HG03097 (cell line): ENCODE results near the gene FMNL3.
A peak's percentile ranks its signal among the peaks of the same experiment; 100 is the strongest.
"Not testable (repeated sequence)": the region's sequence is repeated elsewhere in the genome, so short reads cannot be mapped to it uniquely, and the experiment has no call there.

Experiments used
- ATAC-seq: cut with Tn5 transposase; IDR thresholded peaks from one replicate; pipeline ENCODE4 v1.9.1; 2021; ENCODE audit not compliant: unreplicated experiment, low FRiP score

FMNL3 gene

DNA sequence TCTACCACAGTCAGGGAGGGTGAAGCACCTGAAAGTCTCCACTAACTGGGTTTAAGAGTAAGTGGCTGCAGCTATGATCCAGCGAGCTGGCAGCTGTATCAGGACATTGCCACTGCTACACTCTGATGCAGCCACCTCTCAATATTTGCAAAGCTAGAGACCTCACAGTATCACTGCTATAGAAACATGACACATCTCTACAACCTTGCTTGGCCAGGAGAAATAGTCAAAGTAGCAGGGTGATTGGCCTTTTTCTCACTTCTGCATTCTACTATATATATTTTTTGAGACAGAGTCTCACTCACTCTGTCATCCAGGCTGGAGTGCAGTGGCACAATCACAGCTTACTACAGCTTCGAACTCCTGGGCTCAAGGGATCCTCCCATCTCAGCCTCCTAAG lies 9.3 kb upstream of the FMNL3 start:
- ATAC-seq, result no peak

DNA sequence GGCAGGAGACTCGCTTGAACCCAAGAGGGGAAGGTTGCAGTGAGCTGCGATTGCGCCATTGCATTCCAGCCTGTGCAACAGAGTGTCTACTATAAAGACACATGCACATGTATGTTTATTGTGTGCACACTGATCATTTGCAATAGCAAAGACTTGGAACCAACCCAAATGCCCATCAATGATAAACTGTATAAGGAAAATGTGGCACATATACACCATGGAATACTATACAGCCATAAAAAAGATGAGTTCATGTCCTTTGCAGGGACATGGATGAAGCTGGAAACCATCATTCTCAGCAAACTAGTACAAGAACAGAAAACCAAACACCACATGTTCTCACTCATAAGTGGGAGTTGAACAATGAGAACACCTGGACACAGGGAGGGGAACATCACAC lies 6.7 kb upstream of the FMNL3 start:
- not testable (repeated sequence) for ATAC-seq

DNA sequence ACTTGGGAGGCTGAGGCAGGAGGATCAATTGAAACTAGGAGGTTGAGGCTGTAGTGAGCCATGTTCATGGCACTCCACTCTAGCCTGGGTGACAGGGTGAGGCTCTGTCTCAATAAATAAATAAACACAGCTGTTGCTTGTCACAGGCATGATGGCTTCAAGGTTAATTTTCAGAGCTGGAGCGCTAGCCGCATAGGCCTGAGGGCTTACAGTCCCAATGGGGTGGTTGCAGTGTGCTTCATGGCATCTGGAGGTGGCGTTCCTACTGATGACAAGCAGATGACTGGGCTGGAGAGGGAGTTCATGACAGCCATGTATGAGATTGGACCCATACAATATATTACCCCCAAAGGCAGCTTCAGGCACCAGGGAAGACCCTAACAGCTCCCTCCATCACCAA lies 1.6 kb upstream of the FMNL3 start:
- no peak for ATAC-seq

DNA sequence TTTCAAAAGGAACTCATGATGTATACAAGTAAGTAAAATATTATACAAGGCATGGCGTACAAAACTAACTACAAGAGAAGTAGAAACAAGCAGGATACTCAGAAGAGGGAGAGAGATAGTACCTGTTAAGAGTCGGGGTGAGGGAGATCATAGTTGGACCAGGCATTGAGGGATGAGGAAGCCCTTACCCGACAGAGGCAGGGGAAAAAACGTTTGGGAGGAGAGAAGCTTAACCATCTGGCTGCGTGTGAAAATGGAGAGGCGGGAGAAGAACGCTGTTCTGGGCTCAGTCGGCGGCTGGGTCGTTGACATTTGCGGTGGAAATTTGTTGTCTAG lies 575 bp upstream of the FMNL3 start:
- no peak for ATAC-seq

DNA sequence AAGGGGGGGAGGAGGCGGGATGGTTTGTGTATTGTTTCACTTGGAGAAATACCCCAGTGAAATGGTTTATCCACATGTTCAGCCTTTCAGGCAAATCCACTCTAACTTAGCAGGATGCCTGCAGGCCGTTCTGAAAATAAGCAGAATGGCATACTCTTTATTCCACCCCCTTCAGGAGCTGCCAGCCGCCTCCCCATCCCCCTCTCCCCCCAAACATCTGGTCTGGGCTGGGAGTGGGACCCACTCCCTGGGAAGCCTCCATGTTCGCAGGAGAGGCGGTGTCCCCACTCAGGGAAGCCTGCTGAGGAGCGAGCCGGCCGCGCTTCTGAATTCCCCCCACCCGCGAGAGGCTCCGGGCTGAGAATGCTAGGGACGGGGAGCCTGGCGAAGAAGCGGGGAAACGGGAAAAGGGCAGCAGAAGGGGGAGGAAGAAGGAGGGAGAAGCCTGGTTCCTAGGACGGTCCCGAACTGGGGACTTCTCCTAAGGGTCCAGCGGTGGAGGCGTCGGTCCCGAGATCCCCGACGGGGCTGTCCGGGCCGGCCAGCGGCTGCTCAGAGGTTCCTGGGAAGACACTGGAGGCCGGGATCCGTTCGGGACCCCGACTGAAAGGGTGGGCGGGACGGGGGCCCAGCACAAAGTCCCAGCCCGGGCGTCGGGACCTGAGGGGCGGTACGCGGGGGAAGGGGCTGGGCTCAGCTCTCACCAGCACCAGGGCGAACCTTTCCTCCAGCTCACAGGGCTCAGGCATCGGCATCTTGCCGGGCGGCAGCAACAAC lies 666 bp downstream of the FMNL3 start:
- peak; percentile 20 for ATAC-seq

DNA sequence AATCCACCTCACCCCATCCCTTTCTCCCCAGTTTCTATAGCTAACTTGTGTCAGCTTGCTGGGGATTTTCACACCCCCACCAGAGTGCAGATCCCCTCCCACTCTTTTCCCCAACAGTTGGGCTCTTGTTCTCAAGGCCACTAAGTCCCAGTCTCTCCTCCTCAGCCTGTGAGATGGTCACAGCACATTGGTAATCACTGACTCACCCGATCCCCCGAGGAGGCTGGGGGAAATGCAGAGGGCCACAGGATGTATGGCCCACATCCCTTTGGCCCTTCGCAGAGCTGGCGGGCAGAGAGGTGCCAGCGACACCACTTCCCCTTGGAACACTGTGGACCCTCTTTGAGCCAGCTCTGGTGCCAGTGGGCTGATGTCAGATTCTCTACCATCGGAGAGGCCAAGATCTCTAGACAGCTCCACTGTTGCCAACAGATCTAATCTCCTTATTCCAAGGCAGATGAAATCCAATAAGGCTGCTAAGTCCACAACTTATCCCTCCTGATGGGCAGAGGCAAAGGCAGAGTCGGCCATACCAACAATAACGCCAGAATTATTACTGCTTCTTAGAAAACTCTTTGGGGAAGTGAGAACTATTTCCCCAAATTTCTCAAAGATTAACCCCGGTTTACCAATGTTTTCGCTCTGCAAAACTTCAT lies 1.6 kb downstream of the FMNL3 start:
- ATAC-seq, result no peak

DNA sequence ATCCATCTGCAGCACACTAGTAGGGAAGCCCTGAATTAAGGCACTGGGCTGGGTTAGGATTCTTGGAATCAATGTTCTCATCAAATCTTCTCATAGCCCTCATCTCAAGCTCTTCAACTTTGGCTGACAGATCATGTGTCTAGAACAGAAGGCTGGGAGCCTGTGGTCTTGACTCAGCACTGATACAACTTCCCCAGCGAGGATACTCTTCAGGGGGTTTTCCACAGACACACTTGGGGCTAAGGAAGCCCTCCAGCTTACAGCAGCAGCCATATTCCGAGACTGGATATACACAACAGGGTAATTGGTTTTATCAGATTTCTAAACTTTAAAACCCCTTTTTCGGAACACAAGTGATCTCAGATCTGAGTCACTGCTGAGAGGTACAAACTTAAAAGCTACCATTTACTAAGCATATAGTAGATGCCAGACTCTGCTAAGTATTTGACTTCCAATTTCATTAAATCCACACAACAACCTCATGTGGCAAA lies 3.5 kb downstream of the FMNL3 start:
- no peak for ATAC-seq

DNA sequence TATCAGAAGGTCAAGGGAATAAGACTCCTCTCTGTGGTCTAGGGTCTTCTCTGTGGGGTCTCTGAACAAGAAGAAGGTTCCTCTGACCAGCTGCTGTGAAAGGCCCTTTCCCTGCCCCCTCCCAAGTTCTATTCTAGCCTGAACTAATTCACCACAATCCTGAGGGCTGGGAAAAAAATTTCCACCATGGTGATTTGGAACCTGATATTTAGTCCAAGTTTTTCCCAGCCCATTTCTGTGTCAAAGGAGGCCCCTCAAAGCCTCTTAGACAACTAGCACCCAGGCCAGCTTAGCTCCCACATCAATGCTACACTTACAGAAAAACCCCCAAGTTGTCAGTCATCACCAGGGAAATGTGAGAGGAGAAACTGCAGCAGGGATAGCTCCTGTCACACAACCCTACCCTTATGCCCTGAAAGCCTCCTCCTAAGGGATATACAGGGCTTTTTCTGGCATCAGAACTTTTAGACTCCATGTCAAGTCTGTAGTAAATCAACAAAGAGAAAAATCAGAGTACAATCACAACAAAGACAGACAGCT lies 4.5 kb downstream of the FMNL3 start:
- no peak for ATAC-seq

DNA sequence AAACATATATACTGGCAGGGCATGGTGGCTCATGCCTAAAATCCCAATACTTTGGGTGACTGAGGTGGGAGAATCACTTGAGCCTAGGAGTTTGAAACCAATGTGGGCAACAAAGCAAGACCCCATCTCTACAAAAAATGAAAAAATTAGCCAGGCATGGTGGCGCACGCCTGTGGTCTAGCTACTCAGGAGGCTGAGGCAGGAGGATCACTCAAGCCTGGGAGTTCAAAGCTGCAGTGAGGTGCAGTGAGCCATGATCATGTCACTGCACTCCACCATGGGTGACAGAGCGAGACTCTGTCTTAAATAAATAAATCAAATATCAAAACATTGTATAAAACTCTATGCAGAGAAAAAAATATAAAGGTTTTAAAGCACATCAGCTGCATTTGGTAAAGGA lies 5.2 kb downstream of the FMNL3 start:
- ATAC-seq, result no peak

DNA sequence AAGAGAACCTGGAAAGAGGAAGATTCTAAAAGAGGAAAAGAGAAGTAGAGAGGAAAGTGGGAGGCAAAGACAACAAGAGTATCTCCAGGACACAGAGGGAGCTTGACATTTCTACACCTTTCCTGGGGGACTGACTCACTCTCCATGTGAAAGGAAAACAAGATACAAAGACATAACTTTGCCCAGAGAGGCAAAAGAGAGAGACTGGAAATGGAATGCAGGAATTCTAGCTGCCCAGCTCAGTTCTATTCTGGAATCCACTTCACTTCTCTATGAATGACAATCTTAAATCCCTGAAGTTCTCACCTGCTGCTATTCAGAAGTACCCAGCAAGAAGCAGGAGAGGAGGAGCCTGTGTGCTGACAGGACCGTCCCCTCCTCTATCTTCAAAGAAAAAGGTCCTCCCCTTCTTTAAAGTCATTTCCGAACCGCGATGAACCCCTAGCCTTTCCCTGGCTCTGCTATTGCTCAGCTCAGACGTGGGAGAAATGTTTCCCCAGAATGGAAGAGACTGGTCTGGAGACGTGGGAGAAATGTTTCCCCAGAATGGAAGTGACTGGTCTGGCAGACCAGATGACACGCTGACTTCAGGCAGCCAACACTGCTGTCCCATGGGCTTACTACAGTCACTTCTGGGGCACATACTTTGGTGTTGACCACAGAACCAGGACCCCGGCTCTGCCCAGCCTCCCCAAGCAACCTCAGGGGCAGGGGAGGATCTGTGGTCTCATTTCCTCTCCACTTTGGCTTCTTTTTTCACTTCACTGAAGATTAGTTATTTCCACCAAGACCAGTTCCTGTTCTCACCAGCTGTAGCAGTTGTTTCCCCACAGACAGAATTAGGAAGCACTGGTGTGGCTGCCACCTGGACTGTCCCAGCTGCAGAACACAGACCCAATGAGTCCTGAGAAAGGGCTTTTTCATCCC lies 8.3 kb downstream of the FMNL3 start:
- ATAC-seq, result peak; percentile 82

DNA sequence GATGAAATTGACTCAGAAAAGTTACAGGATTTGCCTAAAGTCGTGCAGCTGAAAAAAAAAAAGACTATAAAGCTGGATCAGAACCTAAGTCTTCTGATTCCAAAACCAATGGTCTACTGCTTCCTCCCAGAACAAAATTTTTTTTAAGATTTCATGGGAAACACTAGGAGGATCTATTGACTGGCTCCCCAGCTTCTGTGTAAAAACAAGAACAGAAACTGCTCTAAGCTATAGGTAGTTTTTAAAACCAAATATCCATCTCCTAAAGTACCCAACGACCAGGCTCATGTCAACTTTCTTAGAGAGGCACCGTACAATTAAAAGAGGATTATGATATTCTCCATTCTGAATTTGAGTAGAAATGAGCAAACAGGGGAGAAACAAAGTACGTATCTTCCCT lies 9.4 kb downstream of the FMNL3 start:
- ATAC-seq, result no peak

DNA sequence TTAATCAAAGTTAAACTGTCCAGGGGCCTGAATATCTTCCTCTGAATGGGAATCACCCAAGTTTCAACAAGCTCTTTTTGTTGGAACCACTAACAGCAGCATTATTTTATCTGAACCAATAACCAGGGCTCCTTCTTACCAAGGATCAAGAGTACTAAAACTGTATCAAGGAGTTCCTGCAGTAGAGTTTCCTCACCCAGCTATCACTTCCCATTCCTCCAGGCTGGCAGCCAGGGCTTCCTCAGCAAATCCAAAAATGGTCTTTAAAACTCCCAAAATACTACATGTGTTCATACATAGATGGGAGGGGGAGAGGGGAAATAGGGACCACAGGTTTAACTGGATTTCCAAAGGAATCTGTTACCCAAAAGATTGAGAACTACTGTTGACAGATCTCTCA lies 10.5 kb downstream of the FMNL3 start:
- ATAC-seq, result no peak

DNA sequence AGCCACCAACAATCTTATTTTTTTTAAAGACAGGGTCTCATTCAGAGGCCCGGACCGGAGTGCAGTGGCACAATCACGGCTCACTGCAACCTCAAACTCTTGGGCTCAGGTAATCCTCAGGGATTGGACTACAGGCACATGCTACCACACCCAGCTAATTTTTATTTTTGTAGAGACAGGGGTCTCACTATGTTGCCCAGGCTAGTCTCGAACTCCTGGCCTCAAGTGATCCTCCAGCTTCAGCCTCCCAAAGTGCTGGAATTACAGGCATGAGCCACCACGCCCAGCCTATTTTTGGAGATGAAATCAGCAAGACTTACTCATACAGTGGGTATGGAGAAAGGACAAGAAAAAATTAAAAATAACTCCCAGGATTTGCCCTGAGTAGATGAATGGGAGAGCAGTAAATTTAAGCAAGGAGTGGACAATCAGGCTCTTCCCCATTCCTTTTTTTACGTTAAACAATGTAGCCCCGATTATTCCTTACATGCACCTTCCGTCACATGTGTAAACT lies 13.2 kb downstream of the FMNL3 start:
- ATAC-seq, result no peak

DNA sequence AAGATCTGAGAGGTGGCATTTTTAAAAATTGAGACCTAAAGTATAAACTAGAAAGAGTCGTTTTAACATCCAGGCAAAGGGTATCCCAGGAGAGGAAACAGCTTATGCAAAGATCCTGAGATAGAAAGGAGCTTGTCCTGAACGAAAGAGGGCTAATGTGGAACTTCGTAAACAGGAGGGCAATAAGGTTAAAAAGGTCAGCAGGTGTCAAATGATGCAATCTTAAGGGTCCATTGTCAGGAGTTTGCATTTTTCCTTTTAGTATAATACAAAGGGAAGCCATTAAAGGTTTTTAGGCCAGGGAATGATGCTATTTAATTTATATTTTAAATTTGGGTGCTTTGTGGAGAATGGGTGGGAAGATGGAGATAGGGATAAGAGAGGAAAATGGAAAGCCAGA lies 14.4 kb downstream of the FMNL3 start:
- no peak for ATAC-seq

DNA sequence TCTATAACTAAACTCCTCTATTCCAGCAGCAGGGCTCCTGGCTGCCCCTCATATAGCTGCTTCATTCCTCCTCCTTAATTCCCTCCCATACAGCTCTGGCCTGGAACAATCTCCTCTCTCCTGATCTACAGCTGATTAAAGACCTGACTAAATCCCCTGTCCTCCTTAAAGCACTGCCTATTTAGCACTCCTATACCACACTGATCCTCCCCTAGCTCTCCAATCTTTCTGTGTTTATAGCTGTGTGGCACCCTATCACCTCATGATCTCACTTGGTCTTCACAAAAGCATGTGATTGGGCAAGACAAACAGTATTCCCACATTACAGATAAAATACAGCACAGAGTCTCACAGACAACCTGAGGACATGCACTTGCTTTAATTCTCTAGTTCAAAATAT lies 17.4 kb downstream of the FMNL3 start:
- no peak for ATAC-seq

DNA sequence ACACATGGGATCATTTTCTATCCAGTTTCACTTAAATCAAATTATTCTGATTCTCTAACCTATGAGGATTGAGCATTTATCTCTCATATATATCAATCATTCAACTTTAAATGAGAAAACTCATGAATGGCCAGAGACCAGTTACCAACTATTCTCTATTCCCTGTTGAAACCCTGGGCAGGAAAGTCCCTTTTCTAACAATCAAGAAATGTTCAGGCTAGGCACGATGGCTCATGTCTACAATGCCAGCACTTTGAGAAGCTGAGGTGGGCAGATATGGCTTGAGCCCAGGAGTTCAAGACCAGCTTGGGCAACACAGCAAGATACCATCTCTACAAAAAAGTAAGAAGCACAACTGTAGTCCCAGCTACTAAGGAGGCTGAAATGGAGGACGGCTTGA lies 18.0 kb downstream of the FMNL3 start:
- ATAC-seq, result no peak

DNA sequence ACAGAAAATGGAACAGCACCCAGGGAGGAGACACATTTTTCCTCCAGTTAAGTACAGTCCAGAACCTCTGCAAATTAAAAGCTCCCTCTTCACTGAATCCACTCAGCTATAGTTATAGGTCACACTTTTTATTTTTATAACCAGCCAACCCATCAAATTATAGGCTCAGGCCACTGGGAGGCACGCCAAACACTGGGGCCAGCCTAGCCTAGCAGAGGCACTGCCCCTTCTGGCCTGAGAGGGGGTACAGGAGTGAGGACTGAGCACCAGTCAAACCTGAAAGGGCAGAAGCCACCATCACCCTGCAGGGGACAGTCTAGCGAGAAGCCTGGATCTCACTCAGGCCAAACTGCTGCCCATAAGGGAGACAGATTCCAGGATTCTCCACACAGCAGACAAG lies 19.3 kb downstream of the FMNL3 start:
- no peak for ATAC-seq

DNA sequence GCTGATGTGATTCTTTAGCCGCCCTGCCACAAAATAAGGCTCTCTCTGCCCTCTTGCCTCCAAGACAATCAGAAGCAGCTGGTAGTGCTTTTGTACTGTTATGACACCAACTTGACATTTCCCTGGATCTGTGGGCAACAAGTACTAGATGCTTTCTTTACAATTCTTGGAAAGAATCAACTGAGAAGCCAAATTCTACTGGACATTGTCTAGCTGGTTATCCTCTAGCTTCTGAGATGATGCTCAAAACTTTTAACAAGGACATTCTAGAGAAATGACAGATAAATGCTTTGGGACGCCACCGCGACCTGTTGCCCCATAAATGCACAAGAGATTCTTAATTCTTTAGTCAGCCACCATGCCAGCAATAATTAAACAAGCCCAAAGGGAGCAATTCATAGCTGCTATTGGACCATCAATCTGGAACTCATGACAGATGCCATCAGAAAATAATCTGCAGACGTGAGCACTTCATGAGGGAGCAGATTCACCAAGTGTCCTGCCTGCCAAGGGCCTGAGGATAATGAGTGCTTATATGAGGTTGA lies 22.8 kb downstream of the FMNL3 start:
- ATAC-seq, result no peak

DNA sequence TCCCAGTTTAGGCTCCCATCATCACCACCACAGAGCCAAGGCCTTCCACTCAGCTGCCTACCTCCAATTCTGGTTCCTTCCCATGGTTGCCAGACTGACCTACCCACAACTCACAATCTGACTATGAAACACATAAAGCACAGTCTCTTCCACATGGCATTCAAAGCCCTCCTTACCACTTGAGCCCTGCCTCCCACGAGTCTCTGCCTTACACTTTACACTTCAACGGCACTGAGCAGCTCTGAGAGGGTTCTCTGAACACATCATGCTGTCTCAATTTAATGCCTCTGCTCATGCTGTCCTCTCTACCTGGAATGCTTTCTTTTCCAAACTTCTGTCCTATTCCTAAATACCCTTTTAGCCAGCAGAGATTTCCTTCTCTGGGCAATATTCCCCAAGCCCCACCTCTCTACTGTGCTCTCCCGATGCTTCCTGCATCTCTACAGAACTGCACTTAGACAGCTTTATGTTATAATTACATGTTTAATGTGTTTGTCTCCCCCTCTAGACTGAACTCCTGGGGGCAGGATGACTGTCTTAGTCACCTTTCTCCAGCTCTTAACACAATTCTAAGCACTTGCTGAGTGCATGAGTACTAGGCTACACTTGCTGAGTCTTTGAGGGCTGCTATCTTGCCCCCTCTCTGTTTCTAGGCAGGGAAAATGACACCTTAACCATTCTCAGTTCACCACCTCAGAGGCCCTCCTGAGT lies 23.5 kb downstream of the FMNL3 start:
- ATAC-seq, result no peak

DNA sequence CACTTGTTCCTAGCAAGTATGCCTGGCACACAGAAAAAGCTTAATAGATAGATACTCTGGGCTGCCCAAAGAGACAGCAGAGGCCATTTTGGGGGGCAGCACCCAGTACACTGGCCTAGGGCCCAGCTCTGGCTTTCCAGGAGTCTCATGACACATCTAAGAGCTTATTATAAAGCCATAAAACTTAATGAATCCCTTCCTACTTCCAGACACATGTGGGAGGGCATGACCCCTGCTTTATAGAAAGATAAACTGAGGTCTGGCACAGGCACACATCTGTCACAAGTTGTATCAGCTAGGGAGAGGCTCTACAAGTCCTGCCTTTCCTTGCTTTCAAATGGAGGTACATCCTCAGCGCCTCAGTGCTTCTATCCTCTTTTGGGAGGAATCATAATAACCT lies 27.1 kb downstream of the FMNL3 start:
- ATAC-seq, result no peak
